ENCODE measurements around the gene RAP1B.

The RAP1B gene

DNA sequence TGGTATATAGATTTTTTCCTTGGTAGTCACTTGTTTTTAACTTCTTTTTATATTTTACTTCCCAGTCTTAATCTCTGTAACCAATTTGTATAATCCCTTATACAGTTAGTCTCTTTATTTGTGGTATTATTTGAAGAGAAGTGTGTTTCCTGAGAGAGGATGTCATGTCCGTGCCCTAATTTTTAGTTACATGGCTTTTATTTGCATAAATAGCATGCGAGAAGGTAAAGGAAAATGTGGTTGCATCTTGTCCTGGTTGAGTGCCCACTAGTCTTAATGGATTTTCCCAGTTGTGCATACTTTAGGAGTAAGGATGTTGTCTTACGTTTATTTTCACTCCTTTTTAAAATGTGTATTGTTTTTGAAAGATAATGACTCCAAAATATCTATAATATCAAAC is 27.5 kb downstream of the RAP1B start:
- ChIA-PET POLR2A (no interaction called here), CTCF (no interaction called here)
- Histone ChIP-seq H3K9me3 (ENCODE audit: control extremely low read depth in 1 of 5, control insufficient read depth in 4 of 5, insufficient read depth in 2 of 5, low read depth in 1 of 5, low read length in 4 of 5) (no peaks in the 10 kb centered on the region), H3K4me3 (ENCODE audit: control insufficient read depth in 1 of 7, extremely low read depth in 1 of 7, insufficient read depth in 4 of 7, low read depth in 2 of 7, low read length in 6 of 7) (no peak overlapping the region), H3K36me3 (ENCODE audit: control insufficient read depth in 4 of 4, insufficient read depth in 4 of 4, low read length in 3 of 4) (peaks cover 2 to 12% (median 9%) of the 10 kb centered on the region in 4 experiments), H3K4me1 (ENCODE audit: control extremely low read depth in 1 of 4, control insufficient read depth in 4 of 4, insufficient read depth in 4 of 4, low read length in 3 of 4) (peaks cover 6 to 52% (median 14%) of the 10 kb centered on the region in 4 experiments), H3K27me3 (replicated peaks in 2 of 5; ENCODE audit: control insufficient read depth in 4 of 5, insufficient read depth in 5 of 5, low read length in 4 of 5) (no peaks in the 10 kb centered on the region), H3K27ac (ENCODE audit: insufficient read depth in 1 of 2, low read depth in 1 of 2, low read length in 2 of 2, poor library complexity in 1 of 2, severe bottlenecking in 2 of 2) (peak overlapping the region in 1 of 2 experiments; percentile 37)
- 10% methylated on average over 2 of the region's 3 CpGs for WGBS (ENCODE audit: insufficient coverage)
- no peak for DNase-seq

DNA sequence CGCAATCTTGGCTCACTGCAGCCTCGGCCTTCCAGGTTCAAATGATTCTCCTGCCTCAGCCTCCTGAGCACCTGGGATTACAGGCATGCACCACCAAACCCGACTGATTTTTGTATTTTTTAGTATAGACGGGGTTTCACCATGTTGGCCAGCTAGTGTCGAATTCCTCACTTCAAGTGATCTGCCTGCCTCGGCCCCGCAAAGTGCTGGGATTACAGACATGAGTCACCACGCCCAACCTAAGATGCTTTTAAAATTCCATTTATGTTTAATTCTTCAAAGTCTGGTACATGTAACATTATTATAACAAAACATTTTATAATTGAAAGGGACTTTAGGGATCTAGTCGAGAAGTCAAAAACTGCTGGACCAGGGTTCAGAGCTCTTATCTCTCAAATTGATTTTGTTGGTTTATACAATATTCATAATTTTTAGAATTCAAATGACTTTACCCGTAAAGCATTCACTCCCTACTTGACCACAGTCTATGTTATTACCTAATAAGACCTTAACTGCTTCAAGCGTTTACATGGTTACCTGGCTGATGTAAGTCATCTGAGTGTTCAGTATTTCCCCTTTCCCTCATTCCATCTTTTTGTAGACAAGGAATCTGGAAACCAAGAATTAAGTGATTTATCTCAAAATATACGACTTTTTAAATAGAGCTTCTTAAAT is 28.2 kb downstream of the RAP1B start:
- no peak for DNase-seq
- ChIA-PET POLR2A (no interaction called here), CTCF (interaction anchor here (1.3 to 1.5 kb wide), 2 partner anchors 10 to 13 kb away, joined by 3 to 5 read pairs; no protein-coding TSS in a partner anchor)
- peaks cover 6 to 48% (median 14%) of the 10 kb centered on the region in 4 experiments for H3K4me1 ChIP-seq (ENCODE audit: control extremely low read depth in 1 of 4, control insufficient read depth in 4 of 4, insufficient read depth in 4 of 4, low read length in 3 of 4)
- WGBS (ENCODE audit: insufficient coverage), result 97% methylated on average over 5 of the region's 12 CpGs
- H3K4me3 ChIP-seq (ENCODE audit: control insufficient read depth in 1 of 7, extremely low read depth in 1 of 7, insufficient read depth in 4 of 7, low read depth in 2 of 7, low read length in 6 of 7), result no peak overlapping the region
- H3K27ac ChIP-seq (ENCODE audit: insufficient read depth in 1 of 2, low read depth in 1 of 2, low read length in 2 of 2, poor library complexity in 1 of 2, severe bottlenecking in 2 of 2), result no peak overlapping the region
- no peaks in the 10 kb centered on the region for H3K9me3 ChIP-seq (ENCODE audit: control extremely low read depth in 1 of 5, control insufficient read depth in 4 of 5, insufficient read depth in 2 of 5, low read depth in 1 of 5, low read length in 4 of 5)
- peaks cover 2 to 12% (median 8%) of the 10 kb centered on the region in 4 experiments for H3K36me3 ChIP-seq (ENCODE audit: control insufficient read depth in 4 of 4, insufficient read depth in 4 of 4, low read length in 3 of 4)
- H3K27me3 ChIP-seq (replicated peaks in 2 of 5; ENCODE audit: control insufficient read depth in 4 of 5, insufficient read depth in 5 of 5, low read length in 4 of 5), result no peaks in the 10 kb centered on the region

DNA sequence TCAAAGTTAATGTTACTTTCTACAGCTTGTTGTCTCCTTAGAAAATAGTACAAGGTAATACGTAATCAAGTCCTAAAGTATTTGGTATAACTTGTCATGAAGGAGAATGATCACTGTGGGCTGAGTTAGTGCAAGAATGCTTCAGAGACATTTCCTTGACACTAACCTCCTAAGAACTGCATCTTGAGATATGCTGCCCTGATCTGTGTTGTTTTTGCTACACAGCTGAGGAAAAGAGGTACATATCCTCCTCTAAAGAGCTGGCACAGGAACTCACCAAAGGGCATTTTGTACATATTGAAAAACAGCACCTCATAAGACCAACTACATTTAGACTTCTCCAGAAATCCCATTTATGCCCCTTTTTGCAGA is 28.7 kb downstream of the RAP1B start:
- peaks cover 6 to 43% (median 11%) of the 10 kb centered on the region in 4 experiments for H3K4me1 ChIP-seq (ENCODE audit: control extremely low read depth in 1 of 4, control insufficient read depth in 4 of 4, insufficient read depth in 4 of 4, low read length in 3 of 4)
- H3K36me3 ChIP-seq (ENCODE audit: control insufficient read depth in 4 of 4, insufficient read depth in 4 of 4, low read length in 3 of 4), result peaks cover 2 to 12% (median 8%) of the 10 kb centered on the region in 4 experiments
- no peaks in the 10 kb centered on the region for H3K27me3 ChIP-seq (replicated peaks in 2 of 5; ENCODE audit: control insufficient read depth in 4 of 5, insufficient read depth in 5 of 5, low read length in 4 of 5)
- DNase-seq, result no peak
- no peak overlapping the region for H3K4me3 ChIP-seq (ENCODE audit: control insufficient read depth in 1 of 7, extremely low read depth in 1 of 7, insufficient read depth in 4 of 7, low read depth in 2 of 7, low read length in 6 of 7)
- no peak overlapping the region for H3K27ac ChIP-seq (ENCODE audit: insufficient read depth in 1 of 2, low read depth in 1 of 2, low read length in 2 of 2, poor library complexity in 1 of 2, severe bottlenecking in 2 of 2)
- no CpG with 5 or more reads among the region's 1 CpG for WGBS (ENCODE audit: insufficient coverage)
- ChIA-PET POLR2A (no interaction called here), CTCF (interaction anchor here (1.1 to 1.5 kb wide), 4 partner anchors 10 to 281 kb away, joined by 3 to 5 read pairs (median 3); no protein-coding TSS in a partner anchor)
- no peaks in the 10 kb centered on the region for H3K9me3 ChIP-seq (ENCODE audit: control extremely low read depth in 1 of 5, control insufficient read depth in 4 of 5, insufficient read depth in 2 of 5, low read depth in 1 of 5, low read length in 4 of 5)

DNA sequence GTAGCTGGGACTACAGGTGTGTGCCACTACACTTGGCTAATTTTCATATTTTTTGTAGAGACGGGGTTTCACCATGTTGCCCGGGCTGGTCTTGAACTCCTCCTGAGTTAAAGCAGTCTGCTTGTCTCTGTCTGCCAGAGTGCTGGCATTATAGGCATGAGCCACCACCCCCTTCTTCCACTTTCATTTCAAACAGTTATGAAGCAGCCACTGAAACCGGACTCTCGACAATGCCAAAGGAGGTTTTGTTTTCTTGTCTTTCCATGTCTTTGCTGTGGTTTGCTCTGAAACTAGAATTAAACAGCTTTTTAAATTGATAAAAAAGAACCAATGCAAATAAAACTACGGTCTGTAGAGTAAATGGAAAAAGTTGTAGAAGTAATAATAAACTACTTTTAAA is 30.4 kb downstream of the RAP1B start:
- Histone ChIP-seq H3K36me3 (ENCODE audit: control insufficient read depth in 4 of 4, insufficient read depth in 4 of 4, low read length in 3 of 4) (peaks cover 2 to 18% (median 15%) of the 10 kb centered on the region in 4 experiments), H3K4me3 (ENCODE audit: control insufficient read depth in 1 of 7, extremely low read depth in 1 of 7, insufficient read depth in 4 of 7, low read depth in 2 of 7, low read length in 6 of 7) (peak overlapping the region in 2 of 7 experiments; percentile 19 to 50), H3K27me3 (replicated peaks in 2 of 5; ENCODE audit: control insufficient read depth in 4 of 5, insufficient read depth in 5 of 5, low read length in 4 of 5) (no peaks in the 10 kb centered on the region), H3K27ac (ENCODE audit: insufficient read depth in 1 of 2, low read depth in 1 of 2, low read length in 2 of 2, poor library complexity in 1 of 2, severe bottlenecking in 2 of 2) (peak overlapping the region in 1 of 2 experiments; percentile 22), H3K4me1 (ENCODE audit: control extremely low read depth in 1 of 4, control insufficient read depth in 4 of 4, insufficient read depth in 4 of 4, low read length in 3 of 4) (peaks cover 6 to 40% (median 11%) of the 10 kb centered on the region in 4 experiments), H3K9me3 (ENCODE audit: control extremely low read depth in 1 of 5, control insufficient read depth in 4 of 5, insufficient read depth in 2 of 5, low read depth in 1 of 5, low read length in 4 of 5) (no peaks in the 10 kb centered on the region)
- peak in 2 of 3 donors; percentile 34 to 52 for DNase-seq
- 47% methylated on average over 2 of the region's 5 CpGs for WGBS (ENCODE audit: insufficient coverage)
- CTCF ChIA-PET, result interaction anchor here (1.0 to 1.6 kb wide), 3 partner anchors 13 to 307 kb away, joined by 3 read pairs; no protein-coding TSS in a partner anchor
- POLR2A ChIA-PET, result interaction anchor here (0.8 kb wide), 1 partner anchor 12 kb away, joined by 3 read pairs; no protein-coding TSS in a partner anchor

DNA sequence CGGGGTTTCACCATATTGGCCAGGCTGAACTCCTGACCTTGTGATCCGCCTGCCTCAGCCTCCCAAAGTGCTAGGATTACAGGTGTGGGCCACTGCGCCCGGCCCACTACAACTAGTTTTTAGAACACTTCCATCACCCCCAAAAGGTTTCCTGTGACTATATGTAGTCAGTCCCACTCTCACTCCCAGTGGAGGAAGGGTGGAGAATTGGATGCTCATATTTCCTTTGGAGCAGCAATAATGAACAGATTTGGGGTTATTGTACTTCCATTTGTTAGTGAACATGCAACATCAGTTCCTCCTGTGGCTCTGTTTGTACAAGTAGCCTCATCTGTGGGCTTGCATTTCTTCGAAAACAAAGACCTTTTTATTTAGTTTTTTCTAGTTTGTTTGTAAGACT is 35.8 kb downstream of the RAP1B start:
- CTCF ChIA-PET, result interaction anchor here (1.4 kb wide), 1 partner anchor 9 kb away, joined by 3 read pairs; no protein-coding TSS in a partner anchor
- Histone ChIP-seq H3K9me3 (ENCODE audit: control extremely low read depth in 1 of 5, control insufficient read depth in 4 of 5, insufficient read depth in 2 of 5, low read depth in 1 of 5, low read length in 4 of 5) (no peaks in the 10 kb centered on the region), H3K27ac (ENCODE audit: insufficient read depth in 1 of 2, low read depth in 1 of 2, low read length in 2 of 2, poor library complexity in 1 of 2, severe bottlenecking in 2 of 2) (no peak overlapping the region), H3K4me3 (ENCODE audit: control insufficient read depth in 1 of 7, extremely low read depth in 1 of 7, insufficient read depth in 4 of 7, low read depth in 2 of 7, low read length in 6 of 7) (no peak overlapping the region), H3K27me3 (replicated peaks in 2 of 5; ENCODE audit: control insufficient read depth in 4 of 5, insufficient read depth in 5 of 5, low read length in 4 of 5) (no peaks in the 10 kb centered on the region), H3K36me3 (ENCODE audit: control insufficient read depth in 4 of 4, insufficient read depth in 4 of 4, low read length in 3 of 4) (peaks cover 6 to 47% (median 29%) of the 10 kb centered on the region in 4 experiments), H3K4me1 (ENCODE audit: control extremely low read depth in 1 of 4, control insufficient read depth in 4 of 4, insufficient read depth in 4 of 4, low read length in 3 of 4) (peaks cover 0 to 6% (median 0%) of the 10 kb centered on the region in 4 experiments)
- POLR2A ChIA-PET, result no interaction called here
- WGBS (ENCODE audit: insufficient coverage), result 100% methylated on average over 3 of the region's 5 CpGs
- DNase-seq, result no peak

DNA sequence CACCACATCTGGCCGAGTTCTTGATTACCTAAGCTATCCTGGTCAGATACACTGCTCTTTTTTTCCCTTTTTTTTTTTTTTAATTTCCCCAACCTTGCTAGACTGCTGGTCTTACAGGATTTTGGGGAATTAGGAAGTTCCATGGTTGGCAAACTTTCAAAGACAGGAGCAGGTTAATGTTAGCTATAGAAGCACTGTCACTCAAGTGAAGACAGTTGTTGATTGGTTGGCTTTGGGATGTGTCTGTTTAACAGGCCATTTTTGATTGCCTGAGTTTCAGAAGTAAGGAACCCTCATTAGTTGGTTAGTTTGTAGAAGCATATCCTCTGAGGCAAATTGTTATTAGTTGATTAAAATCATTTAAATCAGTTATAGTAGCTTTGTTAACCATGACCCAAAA is 36.8 kb downstream of the RAP1B start:
- H3K27ac ChIP-seq (ENCODE audit: insufficient read depth in 1 of 2, low read depth in 1 of 2, low read length in 2 of 2, poor library complexity in 1 of 2, severe bottlenecking in 2 of 2), result no peak overlapping the region
- CTCF ChIA-PET, result interaction anchor here (0.6 to 1.2 kb wide), 2 partner anchors 14 to 35 kb away, joined by 3 read pairs; no protein-coding TSS in a partner anchor
- no peaks in the 10 kb centered on the region for H3K9me3 ChIP-seq (ENCODE audit: control extremely low read depth in 1 of 5, control insufficient read depth in 4 of 5, insufficient read depth in 2 of 5, low read depth in 1 of 5, low read length in 4 of 5)
- H3K4me1 ChIP-seq (ENCODE audit: control extremely low read depth in 1 of 4, control insufficient read depth in 4 of 4, insufficient read depth in 4 of 4, low read length in 3 of 4), result peaks cover 0 to 6% (median 0%) of the 10 kb centered on the region in 4 experiments
- no peak for DNase-seq
- no peak overlapping the region for H3K4me3 ChIP-seq (ENCODE audit: control insufficient read depth in 1 of 7, extremely low read depth in 1 of 7, insufficient read depth in 4 of 7, low read depth in 2 of 7, low read length in 6 of 7)
- peaks cover 6 to 53% (median 34%) of the 10 kb centered on the region in 4 experiments for H3K36me3 ChIP-seq (ENCODE audit: control insufficient read depth in 4 of 4, insufficient read depth in 4 of 4, low read length in 3 of 4)
- WGBS (ENCODE audit: insufficient coverage), result 89% methylated on average over 1 of the region's 1 CpG
- no peaks in the 10 kb centered on the region for H3K27me3 ChIP-seq (replicated peaks in 2 of 5; ENCODE audit: control insufficient read depth in 4 of 5, insufficient read depth in 5 of 5, low read length in 4 of 5)
- POLR2A ChIA-PET, result no interaction called here

DNA sequence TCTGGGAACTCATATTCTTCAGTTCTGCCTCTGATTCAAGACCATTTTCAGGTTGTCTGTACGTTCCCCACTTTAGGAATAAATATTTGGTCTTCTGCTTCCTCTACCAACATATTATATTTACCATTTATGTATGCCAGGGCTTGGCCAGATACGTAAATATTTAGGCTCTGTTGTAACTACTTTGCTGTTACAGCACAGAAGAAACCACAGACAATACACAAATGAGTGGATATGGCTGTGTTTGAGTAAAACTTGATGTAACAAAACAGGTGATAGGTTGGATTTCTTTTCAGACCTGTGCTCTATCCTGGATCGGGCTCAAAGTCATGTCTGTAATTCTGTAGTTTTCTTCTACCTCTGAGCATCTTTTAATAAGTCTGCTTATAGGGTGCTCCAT is 37.5 kb downstream of the RAP1B start:
- H3K27ac ChIP-seq (ENCODE audit: insufficient read depth in 1 of 2, low read depth in 1 of 2, low read length in 2 of 2, poor library complexity in 1 of 2, severe bottlenecking in 2 of 2), result no peak overlapping the region
- no CpG with 5 or more reads among the region's 3 CpGs for WGBS (ENCODE audit: insufficient coverage)
- no peaks in the 10 kb centered on the region for H3K9me3 ChIP-seq (ENCODE audit: control extremely low read depth in 1 of 5, control insufficient read depth in 4 of 5, insufficient read depth in 2 of 5, low read depth in 1 of 5, low read length in 4 of 5)
- H3K36me3 ChIP-seq (ENCODE audit: control insufficient read depth in 4 of 4, insufficient read depth in 4 of 4, low read length in 3 of 4), result peaks cover 6 to 56% (median 33%) of the 10 kb centered on the region in 4 experiments
- no peak overlapping the region for H3K4me3 ChIP-seq (ENCODE audit: control insufficient read depth in 1 of 7, extremely low read depth in 1 of 7, insufficient read depth in 4 of 7, low read depth in 2 of 7, low read length in 6 of 7)
- ChIA-PET POLR2A (no interaction called here), CTCF (interaction anchor here (0.6 to 1.2 kb wide), 2 partner anchors 15 to 36 kb away, joined by 3 read pairs; no protein-coding TSS in a partner anchor)
- peaks cover 0 to 6% (median 0%) of the 10 kb centered on the region in 4 experiments for H3K4me1 ChIP-seq (ENCODE audit: control extremely low read depth in 1 of 4, control insufficient read depth in 4 of 4, insufficient read depth in 4 of 4, low read length in 3 of 4)
- H3K27me3 ChIP-seq (replicated peaks in 2 of 5; ENCODE audit: control insufficient read depth in 4 of 5, insufficient read depth in 5 of 5, low read length in 4 of 5), result no peaks in the 10 kb centered on the region
- no peak for DNase-seq
